ENCODE results near the gene MFSD1.

MFSD1 gene

GRCh38 chr3:158763421-158763820, 38.4 kb upstream of the MFSD1 start:
- H3K4me3 Mint-ChIP-seq: no peak overlapping the region
- H3K4me1 Mint-ChIP-seq: peaks cover 7% of the 10 kb centered on the region
- H3K27me3 Mint-ChIP-seq (ENCODE audit: low read depth, poor library complexity): peaks cover 6% of the 10 kb centered on the region
- no peak for TF ChIP-seq CTCF (IDR thresholded peaks at IDR 0.05)
- no peaks in the 10 kb centered on the region for H3K36me3 Mint-ChIP-seq (ENCODE audit: low read depth)
- no peak overlapping the region for H3K27ac Mint-ChIP-seq
- no peaks in the 10 kb centered on the region for H3K9me3 Mint-ChIP-seq
- DNase-seq: no peak

GRCh38 chr3:158765518-158766205, 36.2 kb upstream of the MFSD1 start:
- Mint-ChIP-seq H3K4me1 (peaks cover 16% of the 10 kb centered on the region), H3K36me3 (ENCODE audit: low read depth) (no peaks in the 10 kb centered on the region), H3K4me3 (no peak overlapping the region), H3K27ac (no peak overlapping the region), H3K9me3 (no peaks in the 10 kb centered on the region), H3K27me3 (ENCODE audit: low read depth, poor library complexity) (peaks cover 6% of the 10 kb centered on the region)
- DNase-seq: no peak
- no peak for TF ChIP-seq CTCF (IDR thresholded peaks at IDR 0.05)

- H3K9me3 Mint-ChIP-seq: no peaks in the 10 kb centered on the region
- TF ChIP-seq CTCF (IDR thresholded peaks at IDR 0.05): no peak
- no peak for DNase-seq
- no peak overlapping the region for H3K4me3 Mint-ChIP-seq
- H3K27me3 Mint-ChIP-seq (ENCODE audit: low read depth, poor library complexity): peaks cover 3% of the 10 kb centered on the region
- H3K36me3 Mint-ChIP-seq (ENCODE audit: low read depth): no peaks in the 10 kb centered on the region
- H3K4me1 Mint-ChIP-seq: peaks cover 16% of the 10 kb centered on the region
- no peak overlapping the region for H3K27ac Mint-ChIP-seq
Observed at GRCh38 chr3:158766364-158766763, 35.5 kb upstream of the MFSD1 start.

- TF ChIP-seq CTCF (IDR thresholded peaks at IDR 0.05): no peak
- DNase-seq: peak; percentile 45
- Mint-ChIP-seq H3K36me3 (ENCODE audit: low read depth) (no peaks in the 10 kb centered on the region), H3K9me3 (no peaks in the 10 kb centered on the region), H3K4me1 (peaks cover 16% of the 10 kb centered on the region), H3K4me3 (no peak overlapping the region), H3K27ac (no peak overlapping the region), H3K27me3 (ENCODE audit: low read depth, poor library complexity) (peaks cover 3% of the 10 kb centered on the region)
Observed at GRCh38 chr3:158768361-158768787, 33.5 kb upstream of the MFSD1 start.

- Mint-ChIP-seq H3K36me3 (ENCODE audit: low read depth) (no peaks in the 10 kb centered on the region), H3K9me3 (no peaks in the 10 kb centered on the region)
- DNase-seq: no peak
Observed at GRCh38 chr3:158768881-158769543, 32.8 kb upstream of the MFSD1 start.

More at GRCh38 chr3:158768881-158769543, 32.8 kb upstream of the MFSD1 start:
- Mint-ChIP-seq H3K27me3 (ENCODE audit: low read depth, poor library complexity) (peaks cover 3% of the 10 kb centered on the region), H3K4me3 (no peak overlapping the region), H3K4me1 (peaks cover 16% of the 10 kb centered on the region), H3K27ac (no peak overlapping the region)
- TF ChIP-seq CTCF (IDR thresholded peaks at IDR 0.05): no peak

Measured in nephron progenitor cell (in vitro differentiated cells).